Dermis microvascular lymphatic vessel endothelial cell (primary cell): ENCODE measurements around the gene SPRYD7. TPM values are rescaled to one million over a fixed set of nuclear protein-coding genes. Genes with fewer than 3 reads are reported as not detected.
"Not testable (repeated sequence)": the region's sequence is repeated elsewhere in the genome, so short reads cannot be mapped to it uniquely, and the experiment has no call there.

Source experiments
- DNase-seq, 2 donors: peaks; one replicate each; pipeline versions ENCODE4 v3.0.0 to v3.0.0-alpha.2; 2010; ENCODE audit warnings: low read depth in 2 of 2
- total RNA-seq: library from RNA; depleted of rRNA; stranded (reverse); fragments of >200 nt; gene quantifications from 2 replicates; pipeline ENCODE4 v1.2.1, GENCODE V29; 2014

The SPRYD7 gene
- total RNA-seq, 1 donor from 2014 or later = 3.2 TPM

GRCh38 chr13:49933511-49933910, 2.6 kb downstream of the SPRYD7 start:
- no peak for DNase-seq

GRCh38 chr13:49932868-49933267, 3.3 kb downstream of the SPRYD7 start:
- DNase-seq = no peak

- no peak for DNase-seq
These were observed 4.1 kb downstream of the SPRYD7 start for GRCh38 chr13:49932066-49932465.

GRCh38 chr13:49927755-49928154, 8.4 kb downstream of the SPRYD7 start:
- DNase-seq = no peak

GRCh38 chr13:49925881-49926418, 10.2 kb downstream of the SPRYD7 start:
- no peak for DNase-seq

- no peak for DNase-seq
These were observed 13.8 kb downstream of the SPRYD7 start for GRCh38 chr13:49922301-49922700.

- DNase-seq = not testable (repeated sequence)
These were observed 15.2 kb downstream of the SPRYD7 start for GRCh38 chr13:49920969-49921368.

- not testable (repeated sequence) for DNase-seq
These were observed 18.0 kb downstream of the SPRYD7 start for GRCh38 chr13:49918106-49918505.

GRCh38 chr13:49914947-49915346, 21.2 kb downstream of the SPRYD7 start:
- DNase-seq = no peak

GRCh38 chr13:49908637-49909036, 27.5 kb downstream of the SPRYD7 start:
- peak in 1 of 2 donors; percentile 3 for DNase-seq

GRCh38 chr13:49904729-49905456, 31.2 kb downstream of the SPRYD7 start:
- DNase-seq = no peak

- no peak for DNase-seq
These were observed 37.3 kb downstream of the SPRYD7 start for GRCh38 chr13:49898792-49899191.

- no peak for DNase-seq
These were observed 38.4 kb downstream of the SPRYD7 start for GRCh38 chr13:49897713-49898112.

- DNase-seq = no peak
These were observed 40.3 kb downstream of the SPRYD7 start for GRCh38 chr13:49895826-49896225.

- DNase-seq = no peak
These were observed 42.5 kb downstream of the SPRYD7 start for GRCh38 chr13:49893591-49893990.

GRCh38 chr13:49890376-49890775, 45.8 kb downstream of the SPRYD7 start:
- DNase-seq = no peak

GRCh38 chr13:49878682-49879081, 57.5 kb downstream of the SPRYD7 start:
- DNase-seq = no peak

- peak in 1 of 2 donors; percentile 4 for DNase-seq
These were observed 58.4 kb downstream of the SPRYD7 start for GRCh38 chr13:49877629-49878218.

- DNase-seq = no peak
These were observed 61.7 kb downstream of the SPRYD7 start for GRCh38 chr13:49874430-49874829.

- peak in 1 of 2 donors; percentile 17 for DNase-seq
These were observed 66.6 kb downstream of the SPRYD7 start for GRCh38 chr13:49869519-49869918.

- DNase-seq = peak in 1 of 2 donors; percentile 47
These were observed 68.3 kb downstream of the SPRYD7 start for GRCh38 chr13:49867834-49868233.

- no peak for DNase-seq
These were observed 70.9 kb downstream of the SPRYD7 start for GRCh38 chr13:49865218-49865617.

GRCh38 chr13:49864509-49864908, 71.6 kb downstream of the SPRYD7 start:
- DNase-seq = no peak
